K562 (cell line): ENCODE data around the gene MTRF1L. TPM values are rescaled to one million over a fixed set of nuclear protein-coding genes. Genes with fewer than 3 reads are reported as not detected.

Source experiments
- FOXP1 ChIP-seq: sonication (generic); formaldehyde crosslinking; IDR thresholded peaks from 2 replicates; pipeline ENCODE4 v1.8.0; 2022; ENCODE audit warnings: mild to moderate bottlenecking, missing genetic modification reagents
- GABPB1 ChIP-seq: sonication (generic); formaldehyde crosslinking; IDR thresholded peaks from 2 replicates; pipeline ENCODE4 v1.8.0; 2022; ENCODE audit warnings: mild to moderate bottlenecking, missing genetic modification reagents
- IRF2 ChIP-seq: sonication (generic); formaldehyde crosslinking; IDR thresholded peaks from 2 replicates; pipeline ENCODE4 v1.8.1; 2022; ENCODE audit warnings: mild to moderate bottlenecking, missing genetic modification reagents
- MAZ ChIP-seq, 2 experiments: fragments of 450-650 bp in 1 of 2; sonication (generic) in 1 of 2; formaldehyde crosslinking; IDR thresholded peaks in 1 of 2; conservative IDR thresholded peaks in 1 of 2; 2 replicates each; pipeline versions ENCODE4 v1.4.0 to v1.5.0; 2020; ENCODE audit warnings: mild to moderate bottlenecking in 1 of 2, missing genetic modification reagents in 1 of 2
- RBM25 ChIP-seq: fragments of 200-400 bp; formaldehyde crosslinking; IDR thresholded peaks from 2 replicates; pipeline ENCODE4 v1.6.1; 2018; ENCODE audit warnings: low read length, low read depth, moderate library complexity; ENCODE audit not compliant: severe bottlenecking
- RCOR1 ChIP-seq, 2 experiments: IDR thresholded peaks; 2 replicates each; pipeline ENCODE4 v1.6.1; 2012; ENCODE audit warnings: low read depth in 2 of 2, low read length in 2 of 2, borderline replicate concordance in 1 of 2, improper control_type of control experiment in 1 of 2
- RFX5 ChIP-seq: IDR thresholded peaks from 2 replicates; pipeline ENCODE4 v1.6.1; 2011; ENCODE audit warnings: low read depth, mild to moderate bottlenecking, improper control_type of control experiment, low read length
- SOX6 ChIP-seq: fragments of 450-650 bp; IDR thresholded peaks from 2 replicates; pipeline ENCODE4 v1.6.1; 2014; ENCODE audit warnings: mild to moderate bottlenecking
- SP2 ChIP-seq: IDR thresholded peaks from 2 replicates; pipeline ENCODE4 v1.6.1; 2011; ENCODE audit warnings: mild to moderate bottlenecking, low read depth, low read length, moderate library complexity; ENCODE audit not compliant: poor library complexity, severe bottlenecking; ENCODE audit errors: extremely low read depth
- ZFP1 ChIP-seq: fragments of 450-650 bp; formaldehyde crosslinking; IDR thresholded peaks from 2 replicates; pipeline ENCODE4 v1.4.0; 2020; ENCODE audit warnings: mild to moderate bottlenecking, mixed read lengths
- ZNF551 ChIP-seq: fragments of 250-450 bp; sonication (Bioruptor Pico); IDR thresholded peaks from 2 replicates; pipeline ENCODE4 v1.5.0; 2021; ENCODE audit warnings: mild to moderate bottlenecking, moderate library complexity
- polyA plus RNA-seq, 8 experiments: library from polyadenylated mRNA; depleted of rRNA in 4 of 8; stranded (reverse) in 5 of 8; unstranded in 3 of 8; fragments of >200 nt; fragmentation: Nextera tagmentation in 2 of 8; fragmentation: Illumina TruSeq in 1 of 8; extraction: Ambion mirVana in 2 of 8; extraction: Trizol in 1 of 8; gene quantifications; 2 replicates each; pipeline versions ENCODE4 v1.2.1 to v1.2.3, GENCODE V29; 2011 to 2014; ENCODE audit warnings: inconsistent platforms in 1 of 8, missing spikeins in 1 of 8
- total RNA-seq, 7 experiments: library from RNA; depleted of rRNA in 6 of 7; stranded (reverse); fragments of >200 nt in 6 of 7; fragmentation: Illumina TruSeq in 2 of 7; extraction: Trizol in 2 of 7; gene quantifications; 2 replicates each; pipeline versions ENCODE4 v1.2.1 to v1.2.3, GENCODE V29; 2011 to 2021; ENCODE audit warnings: low replicate concordance in 1 of 7
- TF ChIP-seq, protein P1 (sequence below): sonication (generic); formaldehyde crosslinking; IDR thresholded peaks from 2 replicates; pipeline ENCODE4 v1.8.1; 2023; ENCODE audit warnings: mild to moderate bottlenecking, missing genetic modification reagents, moderate library complexity
- TF ChIP-seq, protein P2 (sequence below), 3 experiments: fragments of 200-800 bp in 1 of 3; fragments of 250-450 bp in 1 of 3; fragments of 450-650 bp in 1 of 3; sonication (Bioruptor Pico) in 1 of 3; sonication (Bioruptor generic) in 1 of 3; formaldehyde crosslinking in 1 of 3; IDR thresholded peaks; 2 replicates each; pipeline versions ENCODE4 v1.6.1 to v1.8.0; 2016 to 2022; ENCODE audit warnings: mild to moderate bottlenecking in 2 of 3, missing genetic modification characterization in 2 of 3, missing compliant biosample characterization in 1 of 3, moderate library complexity in 1 of 3
- TF ChIP-seq, protein P3 (sequence below): IDR thresholded peaks from 2 replicates; pipeline ENCODE4 v1.6.1; 2012; ENCODE audit warnings: low read depth, low read length, improper control_type of control experiment, borderline replicate concordance
- TF ChIP-seq, protein P4 (sequence below): fragments of 450-650 bp; formaldehyde crosslinking; IDR thresholded peaks from 2 replicates; pipeline ENCODE4 v1.4.0; 2022; ENCODE audit warnings: mild to moderate bottlenecking, moderate library complexity
- TF ChIP-seq, protein P5 (sequence below): fragments of 450-650 bp; formaldehyde crosslinking; IDR thresholded peaks from 2 replicates; pipeline ENCODE4 v1.4.0; 2020; ENCODE audit warnings: mild to moderate bottlenecking, moderate library complexity

The MTRF1L gene
- total and polyA plus RNA-seq, 9 of the 15 experiments (the other 6 are each of a cell fraction or from before 2014, with no cell fraction given), result 10.7 to 34.0 (median 30.2) TPM

DNA sequence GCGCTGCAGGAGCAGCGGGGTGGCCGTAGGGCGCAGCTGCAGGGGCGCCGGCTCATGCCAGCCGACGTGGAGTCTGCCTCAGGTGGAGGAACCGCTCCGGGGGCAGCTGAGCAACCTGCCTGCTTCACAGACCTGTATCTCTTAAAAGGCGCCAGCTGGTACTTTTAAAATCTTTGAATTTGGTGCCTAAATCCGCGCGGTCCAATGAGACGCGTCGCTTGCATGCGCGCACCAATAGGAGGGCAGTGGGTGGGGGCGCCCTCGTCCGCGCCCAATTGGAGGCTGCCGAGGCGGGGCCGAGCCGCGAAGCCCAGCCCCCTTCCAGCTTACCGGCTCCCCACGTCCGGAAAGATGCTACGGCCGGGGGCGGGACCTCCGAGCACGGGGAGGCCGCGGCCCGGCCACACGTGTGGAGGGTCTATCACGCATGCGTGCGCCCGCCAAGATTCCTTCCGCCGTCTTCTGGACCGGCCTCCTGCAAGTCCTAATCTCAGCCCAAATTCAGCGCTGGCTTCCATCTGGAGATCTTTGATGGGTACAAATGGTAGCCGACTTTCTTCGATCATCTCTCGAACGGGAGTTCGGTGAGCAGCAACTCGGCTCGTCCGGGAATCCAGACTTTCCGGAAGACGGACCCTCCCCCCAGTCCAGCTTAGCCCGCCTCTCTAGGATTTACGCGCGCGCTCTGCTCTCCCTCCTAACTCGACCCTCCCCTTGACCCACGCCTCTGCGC is 19.4 kb downstream of the MTRF1L start, which contains the start of gene FBXO5 (continued):
- TF ChIP-seq ZFP1 (CRISPR knock-in tag) (no peak; the same call in 1 of the 2 replicates), RBM25 (peak; percentile 100), RFX5 (0 out of 2 replicates have a peak, but pooled peaks have one; percentile 29), MAZ (CRISPR knock-in tag; conservative IDR thresholded peaks at IDR 0.05 in 1 of 2, IDR thresholded peaks at IDR 0.05 in 1 of 2) (peak; percentile 71 to 85; a peak in 3 of 4 replicates), RCOR1 (IDR thresholded peaks at IDR 0.05; ENCODE audit: borderline replicate concordance in 1 of 2, low read depth in 2 of 2, low read length in 2 of 2) (peak in 1 of 2 experiments; percentile 70; a peak in 1 of 4 replicates), GABPB1 (CRISPR knock-in tag) (peak; percentile 7; the same call in 1 of the 2 replicates), SP2 (peak; percentile 69), ZNF551 (CRISPR knock-in tag) (no peak), FOXP1 (CRISPR knock-in tag) (no peak), IRF2 (no peak), SOX6 (no peak)
- TF ChIP-seq, protein P1, sequence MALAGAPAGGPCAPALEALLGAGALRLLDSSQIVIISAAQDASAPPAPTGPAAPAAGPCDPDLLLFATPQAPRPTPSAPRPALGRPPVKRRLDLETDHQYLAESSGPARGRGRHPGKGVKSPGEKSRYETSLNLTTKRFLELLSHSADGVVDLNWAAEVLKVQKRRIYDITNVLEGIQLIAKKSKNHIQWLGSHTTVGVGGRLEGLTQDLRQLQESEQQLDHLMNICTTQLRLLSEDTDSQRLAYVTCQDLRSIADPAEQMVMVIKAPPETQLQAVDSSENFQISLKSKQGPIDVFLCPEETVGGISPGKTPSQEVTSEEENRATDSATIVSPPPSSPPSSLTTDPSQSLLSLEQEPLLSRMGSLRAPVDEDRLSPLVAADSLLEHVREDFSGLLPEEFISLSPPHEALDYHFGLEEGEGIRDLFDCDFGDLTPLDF (CRISPR knock-in tag), result peak; percentile 35
- TF ChIP-seq, protein P2, sequence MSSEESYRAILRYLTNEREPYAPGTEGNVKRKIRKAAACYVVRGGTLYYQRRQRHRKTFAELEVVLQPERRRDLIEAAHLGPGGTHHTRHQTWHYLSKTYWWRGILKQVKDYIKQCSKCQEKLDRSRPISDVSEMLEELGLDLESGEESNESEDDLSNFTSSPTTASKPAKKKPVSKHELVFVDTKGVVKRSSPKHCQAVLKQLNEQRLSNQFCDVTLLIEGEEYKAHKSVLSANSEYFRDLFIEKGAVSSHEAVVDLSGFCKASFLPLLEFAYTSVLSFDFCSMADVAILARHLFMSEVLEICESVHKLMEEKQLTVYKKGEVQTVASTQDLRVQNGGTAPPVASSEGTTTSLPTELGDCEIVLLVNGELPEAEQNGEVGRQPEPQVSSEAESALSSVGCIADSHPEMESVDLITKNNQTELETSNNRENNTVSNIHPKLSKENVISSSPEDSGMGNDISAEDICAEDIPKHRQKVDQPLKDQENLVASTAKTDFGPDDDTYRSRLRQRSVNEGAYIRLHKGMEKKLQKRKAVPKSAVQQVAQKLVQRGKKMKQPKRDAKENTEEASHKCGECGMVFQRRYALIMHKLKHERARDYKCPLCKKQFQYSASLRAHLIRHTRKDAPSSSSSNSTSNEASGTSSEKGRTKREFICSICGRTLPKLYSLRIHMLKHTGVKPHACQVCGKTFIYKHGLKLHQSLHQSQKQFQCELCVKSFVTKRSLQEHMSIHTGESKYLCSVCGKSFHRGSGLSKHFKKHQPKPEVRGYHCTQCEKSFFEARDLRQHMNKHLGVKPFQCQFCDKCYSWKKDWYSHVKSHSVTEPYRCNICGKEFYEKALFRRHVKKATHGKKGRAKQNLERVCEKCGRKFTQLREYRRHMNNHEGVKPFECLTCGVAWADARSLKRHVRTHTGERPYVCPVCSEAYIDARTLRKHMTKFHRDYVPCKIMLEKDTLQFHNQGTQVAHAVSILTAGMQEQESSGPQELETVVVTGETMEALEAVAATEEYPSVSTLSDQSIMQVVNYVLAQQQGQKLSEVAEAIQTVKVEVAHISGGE (CRISPR knock-in tag; IDR thresholded peaks at IDR 0.05), result peak in 1 of 3 experiments; percentile 61; a peak in 2 of 6 replicates
- TF ChIP-seq, protein P3, sequence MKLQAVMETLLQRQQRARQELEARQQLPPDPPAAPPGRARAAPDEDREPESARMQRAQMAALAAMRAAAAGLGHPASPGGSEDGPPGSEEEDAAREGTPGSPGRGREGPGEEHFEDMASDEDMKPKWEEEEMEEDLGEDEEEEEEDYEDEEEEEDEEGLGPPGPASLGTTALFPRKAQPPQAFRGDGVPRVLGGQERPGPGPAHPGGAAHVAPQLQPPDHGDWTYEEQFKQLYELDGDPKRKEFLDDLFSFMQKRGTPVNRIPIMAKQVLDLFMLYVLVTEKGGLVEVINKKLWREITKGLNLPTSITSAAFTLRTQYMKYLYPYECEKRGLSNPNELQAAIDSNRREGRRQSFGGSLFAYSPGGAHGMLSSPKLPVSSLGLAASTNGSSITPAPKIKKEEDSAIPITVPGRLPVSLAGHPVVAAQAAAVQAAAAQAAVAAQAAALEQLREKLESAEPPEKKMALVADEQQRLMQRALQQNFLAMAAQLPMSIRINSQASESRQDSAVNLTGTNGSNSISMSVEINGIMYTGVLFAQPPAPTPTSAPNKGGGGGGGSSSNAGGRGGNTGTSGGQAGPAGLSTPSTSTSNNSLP, result no peak
- TF ChIP-seq, protein P4, sequence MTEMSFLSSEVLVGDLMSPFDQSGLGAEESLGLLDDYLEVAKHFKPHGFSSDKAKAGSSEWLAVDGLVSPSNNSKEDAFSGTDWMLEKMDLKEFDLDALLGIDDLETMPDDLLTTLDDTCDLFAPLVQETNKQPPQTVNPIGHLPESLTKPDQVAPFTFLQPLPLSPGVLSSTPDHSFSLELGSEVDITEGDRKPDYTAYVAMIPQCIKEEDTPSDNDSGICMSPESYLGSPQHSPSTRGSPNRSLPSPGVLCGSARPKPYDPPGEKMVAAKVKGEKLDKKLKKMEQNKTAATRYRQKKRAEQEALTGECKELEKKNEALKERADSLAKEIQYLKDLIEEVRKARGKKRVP (CRISPR knock-in tag), result peak; percentile 50; the same call in 1 of the 2 replicates
- TF ChIP-seq, protein P5, sequence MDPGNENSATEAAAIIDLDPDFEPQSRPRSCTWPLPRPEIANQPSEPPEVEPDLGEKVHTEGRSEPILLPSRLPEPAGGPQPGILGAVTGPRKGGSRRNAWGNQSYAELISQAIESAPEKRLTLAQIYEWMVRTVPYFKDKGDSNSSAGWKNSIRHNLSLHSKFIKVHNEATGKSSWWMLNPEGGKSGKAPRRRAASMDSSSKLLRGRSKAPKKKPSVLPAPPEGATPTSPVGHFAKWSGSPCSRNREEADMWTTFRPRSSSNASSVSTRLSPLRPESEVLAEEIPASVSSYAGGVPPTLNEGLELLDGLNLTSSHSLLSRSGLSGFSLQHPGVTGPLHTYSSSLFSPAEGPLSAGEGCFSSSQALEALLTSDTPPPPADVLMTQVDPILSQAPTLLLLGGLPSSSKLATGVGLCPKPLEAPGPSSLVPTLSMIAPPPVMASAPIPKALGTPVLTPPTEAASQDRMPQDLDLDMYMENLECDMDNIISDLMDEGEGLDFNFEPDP, result 0 out of 2 replicates have a peak, but pooled peaks have one; percentile 11
